ENCODE data around the gene ANOS1. TPM values are rescaled to one million over a fixed set of nuclear protein-coding genes. Genes with fewer than 3 reads are reported as not detected.
A peak's percentile ranks its signal among the peaks of the same experiment; 100 is the strongest.

The ANOS1 gene
- total and polyA plus RNA-seq, 2 of the 8 experiments (the other 6 are each of a cell fraction or from before 2014, with no cell fraction given): 34.4 to 59.0 TPM

GRCh38 chrX:8632924-8633323 is 99.0 kb downstream of the ANOS1 start:
- no peak overlapping the region for H2BK20ac ChIP-seq (ENCODE audit: low read length)
- H3K4me2 ChIP-seq (ENCODE audit: insufficient read depth in 1 of 2, low read depth in 2 of 2, low read length in 2 of 2): peak overlapping the region in 1 of 2 experiments; percentile 31; a peak in 2 of 4 replicates
- H2BK12ac ChIP-seq (ENCODE audit: low read depth, low read length): no peak overlapping the region
- H4K91ac ChIP-seq (replicated peaks; ENCODE audit: insufficient read length, low read length): no peak overlapping the region
- CTCF ChIA-PET (ENCODE audit: partially characterized antibody): interaction anchor here (1.0 kb wide), 1 partner anchor 10 kb away, joined by 4 read pairs; no protein-coding TSS in a partner anchor
- no peak for TF ChIP-seq KDM4A (IDR thresholded peaks at IDR 0.05; ENCODE audit: low read depth, low read length, severe bottlenecking)
- TF ChIP-seq BRCA1 (IDR thresholded peaks at IDR 0.05; ENCODE audit: low read depth, low read length): no peak
- no peak overlapping the region for H2BK120ac ChIP-seq (replicated peaks; ENCODE audit: low read depth, low read length)
- no peak overlapping the region for H3K14ac ChIP-seq (ENCODE audit: insufficient read length)
- H4K8ac ChIP-seq (ENCODE audit: extremely low read depth, insufficient read depth, low read length): no peak overlapping the region
- no peak overlapping the region for H3K4ac ChIP-seq (replicated peaks; ENCODE audit: insufficient read length, low read depth, low read length)
- no peak overlapping the region for H2BK15ac ChIP-seq (ENCODE audit: low read length)
- DNase-seq (ENCODE audit: low read depth in 1 of 2, low spot score in 2 of 2) (no peak), FAIRE-seq (peak; percentile 62)
- no peaks in the 10 kb centered on the region for H3K36me3 ChIP-seq (ENCODE audit: control insufficient read depth in 2 of 4, insufficient read depth in 4 of 4, low read length in 3 of 4)
- H4K20me1 ChIP-seq (replicated peaks in 1 of 2; ENCODE audit: control insufficient read depth in 1 of 2, insufficient read depth in 2 of 2, low read length in 2 of 2): no peaks in the 10 kb centered on the region
- no peak overlapping the region for H2BK5ac ChIP-seq (ENCODE audit: low read depth, low read length)
- H3K79me1 ChIP-seq (ENCODE audit: low read depth, low read length): no peaks in the 10 kb centered on the region; the same call in 1 of the 2 replicates
- H3K27ac ChIP-seq (ENCODE audit: low read depth, low read length): no peak overlapping the region
- no peak overlapping the region for H2AK5ac ChIP-seq (ENCODE audit: low read depth, low read length)
- H3K23me2 ChIP-seq (ENCODE audit: low read depth, low read length): no peaks in the 10 kb centered on the region
- no peak overlapping the region for H3K4me3 ChIP-seq (ENCODE audit: extremely low read depth in 1 of 4, insufficient read depth in 2 of 4, low read depth in 3 of 4, low read length in 4 of 4)
- WGBS, 2 experiments (ENCODE audit: extremely low coverage in 1 of 2, insufficient coverage in 1 of 2, insufficient read length in 1 of 2, insufficient replicate concordance in 2 of 2, low coverage in 1 of 2, low lambda C conversion rate in 2 of 2, missing lambda C conversion rate in 1 of 2): 59% methylated on average over 7 of the region's 7 CpGs; no CpG with 5 or more reads in 1 of the 2 experiments
- H4K5ac ChIP-seq (ENCODE audit: insufficient read length, low read depth, low read length): no peak overlapping the region
- H3K56ac ChIP-seq (replicated peaks; ENCODE audit: insufficient read length, low read depth, low read length): no peak overlapping the region
- H3K9ac ChIP-seq (replicated peaks in 1 of 4; ENCODE audit: extremely low read depth in 1 of 4, low read depth in 3 of 4, low read length in 3 of 4): no peak overlapping the region; a peak in 1 of 7 replicates
- POLR2A ChIA-PET (ENCODE audit: partially characterized antibody): interaction anchor here (0.6 kb wide), 1 partner anchor 455 kb away, joined by 3 read pairs; no protein-coding TSS in a partner anchor
- no peaks in the 10 kb centered on the region for H3K9me3 ChIP-seq (ENCODE audit: insufficient read depth in 2 of 2, low read depth in 1 of 2, low read length in 1 of 2)
- H3K79me2 ChIP-seq (ENCODE audit: control insufficient read depth in 1 of 2, insufficient read depth in 2 of 2, low read length in 2 of 2): peaks cover 0 to 62% of the 10 kb centered on the region in 2 experiments; a peak in 2 of 4 replicates
- no peak overlapping the region for H2AFZ ChIP-seq (ENCODE audit: low read length)
- H3K18ac ChIP-seq (ENCODE audit: extremely low read depth, low read length): no peak overlapping the region
- H3K27me3 ChIP-seq (replicated peaks in 1 of 4; ENCODE audit: control insufficient read depth in 3 of 4, extremely low read depth in 1 of 4, insufficient read depth in 3 of 4, low read length in 3 of 4): no peaks in the 10 kb centered on the region
- no peak overlapping the region for H3K23ac ChIP-seq (ENCODE audit: insufficient read length)
- peaks cover 0 to 5% (median 2%) of the 10 kb centered on the region in 4 experiments; a peak in 3 of 7 replicates for H3K4me1 ChIP-seq (replicated peaks in 1 of 4; ENCODE audit: control insufficient read depth in 3 of 4, insufficient read depth in 4 of 4, low read length in 3 of 4)
